HG03060 (cell line): ENCODE results near the gene MYMX.

Experiments used
- ATAC-seq: cut with Tn5 transposase; IDR thresholded peaks from one replicate; pipeline ENCODE4 v1.9.1; 2021; ENCODE audit warnings: low read depth, moderate number of reproducible peaks; ENCODE audit not compliant: unreplicated experiment

Gene MYMX

DNA sequence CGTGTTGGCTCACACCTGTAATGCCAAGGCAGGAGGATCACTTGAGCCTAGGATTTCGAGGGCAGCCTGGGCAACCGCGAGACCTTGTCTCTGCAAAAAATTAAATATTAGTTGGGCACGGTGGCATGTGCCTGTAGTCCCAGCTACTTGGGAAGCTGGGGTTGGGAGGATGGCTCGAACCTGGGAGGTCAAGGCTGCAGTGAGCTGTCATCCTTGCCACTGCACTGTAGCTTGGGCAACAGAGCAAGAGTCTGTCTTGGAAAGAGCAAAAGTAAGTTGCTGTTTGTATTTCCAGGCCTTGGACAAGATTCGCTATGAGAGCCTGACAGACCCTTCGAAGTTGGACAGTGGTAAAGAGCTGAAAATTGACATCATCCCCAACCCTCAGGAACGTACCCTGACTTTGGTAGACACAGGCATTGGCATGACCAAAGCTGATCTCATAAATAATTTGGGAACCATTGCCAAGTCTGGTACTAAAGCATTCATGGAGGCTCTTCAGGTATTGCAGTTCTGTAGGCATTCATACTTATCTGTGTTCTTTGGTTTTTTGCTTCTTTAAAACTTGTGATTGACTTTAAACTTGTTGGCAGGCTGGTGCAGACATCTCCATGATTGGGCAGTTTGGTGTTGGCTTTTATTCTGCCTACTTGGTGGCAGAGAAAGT lies 32.5 kb downstream of the MYMX start:
- ATAC-seq = no peak

DNA sequence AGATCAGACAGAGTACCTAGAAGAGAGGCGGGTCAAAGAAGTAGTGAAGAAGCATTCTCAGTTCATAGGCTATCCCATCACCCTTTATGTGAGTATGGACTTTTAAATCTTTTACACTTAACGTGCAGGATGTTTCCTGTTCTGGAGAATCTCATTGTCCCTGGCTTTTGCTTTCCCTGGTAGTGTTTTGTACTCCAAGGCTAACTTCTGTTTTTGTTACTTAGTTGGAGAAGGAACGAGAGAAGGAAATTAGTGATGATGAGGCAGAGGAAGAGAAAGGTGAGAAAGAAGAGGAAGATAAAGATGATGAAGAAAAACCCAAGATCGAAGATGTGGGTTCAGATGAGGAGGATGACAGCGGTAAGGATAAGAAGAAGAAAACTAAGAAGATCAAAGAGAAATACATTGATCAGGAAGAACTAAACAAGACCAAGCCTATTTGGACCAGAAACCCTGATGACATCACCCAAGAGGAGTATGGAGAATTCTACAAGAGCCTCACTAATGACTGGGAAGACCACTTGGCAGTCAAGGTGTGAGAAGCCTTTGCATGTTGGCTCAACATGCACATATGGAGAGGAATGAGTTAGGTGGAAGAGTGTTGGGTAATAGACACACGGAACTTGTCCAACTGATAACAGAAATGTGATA lies 33.5 kb downstream of the MYMX start:
- ATAC-seq = no peak

- no peak for ATAC-seq
These were observed 34.0 kb downstream of the MYMX start for GRCh38 chr6:44250718-44251123.

DNA sequence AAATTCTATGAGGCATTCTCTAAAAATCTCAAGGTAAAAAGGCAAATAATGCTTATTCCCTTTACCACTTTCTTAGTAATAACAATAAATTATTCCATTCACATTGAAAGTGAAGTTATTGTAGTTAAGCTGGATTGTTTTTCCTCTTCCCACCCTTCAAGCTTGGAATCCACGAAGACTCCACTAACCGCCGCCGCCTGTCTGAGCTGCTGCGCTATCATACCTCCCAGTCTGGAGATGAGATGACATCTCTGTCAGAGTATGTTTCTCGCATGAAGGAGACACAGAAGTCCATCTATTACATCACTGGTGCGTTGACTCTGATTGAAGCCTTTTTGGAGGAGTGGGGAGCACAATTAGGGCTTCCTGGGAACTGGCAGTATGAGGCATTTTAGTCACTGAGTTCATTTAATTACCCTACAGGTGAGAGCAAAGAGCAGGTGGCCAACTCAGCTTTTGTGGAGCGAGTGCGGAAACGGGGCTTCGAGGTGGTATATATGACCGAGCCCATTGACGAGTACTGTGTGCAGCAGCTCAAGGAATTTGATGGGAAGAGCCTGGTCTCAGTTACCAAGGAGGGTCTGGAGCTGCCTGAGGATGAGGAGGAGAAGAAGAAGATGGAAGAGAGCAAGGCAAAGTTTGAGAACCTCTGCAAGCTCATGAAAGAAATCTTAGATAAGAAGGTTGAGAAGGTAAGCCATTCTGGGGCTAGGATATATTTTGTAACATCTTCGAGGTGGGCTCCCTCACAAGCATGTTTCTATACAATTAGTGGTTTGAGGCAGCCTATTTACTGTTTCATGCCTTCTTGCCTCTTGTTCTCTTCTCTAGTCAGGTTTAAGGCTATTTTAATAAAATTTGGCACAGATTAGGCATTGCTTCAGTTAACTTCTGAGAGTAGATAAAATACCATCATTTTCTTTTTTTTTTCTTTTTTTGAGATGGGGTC lies 35.1 kb downstream of the MYMX start:
- no peak for ATAC-seq

DNA sequence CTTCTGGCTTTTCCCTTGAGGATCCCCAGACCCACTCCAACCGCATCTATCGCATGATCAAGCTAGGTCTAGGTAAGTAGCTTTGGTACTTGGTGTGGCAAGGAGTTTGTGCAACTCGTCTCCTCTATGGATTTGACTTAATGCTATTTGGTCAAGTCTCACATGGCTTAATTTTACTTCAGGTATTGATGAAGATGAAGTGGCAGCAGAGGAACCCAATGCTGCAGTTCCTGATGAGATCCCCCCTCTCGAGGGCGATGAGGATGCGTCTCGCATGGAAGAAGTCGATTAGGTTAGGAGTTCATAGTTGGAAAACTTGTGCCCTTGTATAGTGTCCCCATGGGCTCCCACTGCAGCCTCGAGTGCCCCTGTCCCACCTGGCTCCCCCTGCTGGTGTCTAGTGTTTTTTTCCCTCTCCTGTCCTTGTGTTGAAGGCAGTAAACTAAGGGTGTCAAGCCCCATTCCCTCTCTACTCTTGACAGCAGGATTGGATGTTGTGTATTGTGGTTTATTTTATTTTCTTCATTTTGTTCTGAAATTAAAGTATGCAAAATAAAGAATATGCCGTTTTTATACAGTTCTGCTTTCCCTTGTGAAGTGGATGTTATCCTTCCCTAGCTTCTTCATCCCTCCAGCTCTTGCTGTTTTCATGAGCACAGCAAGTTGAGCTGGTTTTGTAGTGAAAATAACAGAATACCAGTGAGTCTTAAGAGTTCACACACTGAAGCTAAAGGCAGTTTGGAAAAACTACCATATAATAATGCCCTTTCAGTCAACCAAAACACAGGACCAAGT lies 36.8 kb downstream of the MYMX start:
- no peak for ATAC-seq

GRCh38 chr6:44254191-44255104 lies 37.7 kb downstream of the MYMX start:
- no peak for ATAC-seq

DNA sequence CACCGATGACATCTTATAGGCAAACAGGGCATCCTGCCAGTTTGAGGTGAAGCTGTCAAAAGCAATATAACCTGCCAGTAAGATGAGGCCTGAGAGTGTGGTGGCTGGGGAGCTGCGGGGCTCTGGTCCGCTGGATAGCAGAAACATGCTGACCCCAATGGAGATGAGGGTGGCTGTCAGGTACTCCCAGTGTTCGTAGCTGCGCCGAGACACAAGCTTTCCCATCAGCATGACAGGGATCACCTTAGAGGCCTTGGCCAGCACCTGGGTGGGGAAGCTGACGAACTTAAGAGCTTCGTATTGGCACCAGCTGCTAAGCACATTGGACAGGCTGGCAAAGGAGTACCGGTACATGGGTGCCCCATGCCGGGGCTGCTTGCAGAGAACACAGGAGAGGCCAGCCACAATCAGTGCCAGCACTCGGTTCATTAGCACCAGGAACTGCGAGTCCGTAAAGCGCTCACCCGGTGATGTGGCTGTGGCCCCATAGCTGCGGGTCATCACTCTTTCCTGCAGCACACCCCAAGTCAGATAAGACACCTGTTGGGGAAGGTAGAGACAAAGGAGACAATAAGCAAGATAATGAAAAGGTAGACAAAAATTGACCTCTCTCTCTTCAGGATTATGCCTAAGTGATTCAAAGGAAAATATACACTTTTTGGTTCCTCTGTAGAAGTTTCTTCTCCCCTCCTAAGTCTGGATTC lies 38.5 kb downstream of the MYMX start:
- no peak for ATAC-seq

DNA sequence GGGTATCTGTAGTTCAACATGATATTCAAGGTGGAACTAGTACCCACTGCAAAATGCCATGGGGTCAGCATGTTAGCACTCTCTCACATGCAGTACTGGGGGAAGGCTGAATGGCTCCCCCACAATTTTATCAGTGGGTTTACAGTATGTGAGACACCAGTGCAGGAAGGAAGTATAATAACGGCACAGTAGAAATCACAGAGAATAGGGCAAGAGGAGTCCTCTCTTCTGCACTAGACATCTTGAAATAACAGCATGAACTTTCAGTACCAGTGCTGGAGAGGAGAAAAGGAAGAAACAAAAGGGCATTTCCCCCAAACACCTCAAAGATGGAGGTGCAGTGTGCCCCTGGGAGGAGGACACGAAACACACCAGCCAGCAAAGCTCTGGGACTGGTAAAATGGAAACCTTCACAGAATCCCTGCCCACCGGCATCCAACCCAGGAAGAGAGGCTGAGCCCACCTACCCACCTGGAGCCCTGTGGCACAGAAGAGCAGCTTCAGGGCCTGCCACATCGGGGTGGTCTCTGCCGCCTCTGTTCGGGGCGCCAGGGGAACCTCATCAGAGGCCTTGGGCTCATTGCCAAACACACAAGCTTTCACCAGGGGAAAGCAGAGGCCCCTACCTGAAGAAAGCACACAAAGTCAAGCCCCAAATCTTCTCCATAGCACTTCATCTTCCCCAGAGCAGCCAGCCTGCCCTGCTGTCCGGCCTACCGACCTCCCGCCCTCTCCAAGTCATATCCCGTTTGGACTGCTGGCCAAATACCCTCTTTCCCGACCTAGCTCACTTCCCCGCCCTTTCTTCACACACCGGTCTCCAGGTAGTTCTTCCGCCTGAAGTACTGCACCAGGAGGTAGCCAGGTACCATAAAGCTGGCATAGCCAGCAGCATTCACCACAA lies 39.4 kb downstream of the MYMX start:
- ATAC-seq = no peak

- no peak for ATAC-seq
These were observed 40.0 kb downstream of the MYMX start for GRCh38 chr6:44256775-44257024.

DNA sequence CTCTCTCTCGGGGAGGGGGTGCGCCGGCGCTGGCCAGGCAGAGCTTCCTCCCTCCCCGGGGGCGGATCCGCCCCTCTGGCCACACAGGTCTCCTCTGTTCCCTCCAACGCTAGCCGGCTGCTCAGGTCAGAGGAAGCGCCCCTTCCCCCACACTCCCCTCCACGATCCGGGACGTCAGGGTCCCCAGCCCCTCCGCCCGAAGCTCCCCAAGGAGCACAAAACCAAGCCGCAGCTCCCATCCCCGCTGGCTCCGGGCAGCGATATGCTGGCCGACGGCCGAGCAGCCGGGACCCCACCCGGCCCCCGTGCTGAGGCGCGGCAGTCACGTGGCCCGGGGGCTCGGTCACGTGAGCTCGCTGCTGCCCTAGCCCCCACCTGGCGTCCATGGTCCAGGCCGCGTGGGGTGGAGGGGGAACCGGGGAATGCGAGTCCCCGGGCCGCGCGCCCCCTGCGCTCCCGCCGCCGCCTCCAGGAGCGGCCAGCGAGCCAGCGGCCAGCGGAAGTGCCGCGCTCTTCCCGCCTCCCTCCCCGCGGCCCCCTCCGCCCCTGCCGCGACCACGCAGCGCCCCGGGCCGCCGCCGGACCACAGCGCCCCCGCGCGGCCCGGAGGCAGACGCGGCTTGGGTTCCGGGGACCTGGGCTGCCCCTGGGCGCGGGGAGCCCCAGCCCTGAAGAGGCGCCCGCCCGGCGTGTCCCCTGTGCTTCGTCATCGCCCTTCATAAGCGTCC lies 40.5 kb downstream of the MYMX start, which contains the start of gene SLC35B2:
TSS of gene SLC35B2 (minus strand) at position 504 of the 728 bp plus-strand sequence. CDS start at position 386, 118 bp downstream.
- no peak for ATAC-seq

DNA sequence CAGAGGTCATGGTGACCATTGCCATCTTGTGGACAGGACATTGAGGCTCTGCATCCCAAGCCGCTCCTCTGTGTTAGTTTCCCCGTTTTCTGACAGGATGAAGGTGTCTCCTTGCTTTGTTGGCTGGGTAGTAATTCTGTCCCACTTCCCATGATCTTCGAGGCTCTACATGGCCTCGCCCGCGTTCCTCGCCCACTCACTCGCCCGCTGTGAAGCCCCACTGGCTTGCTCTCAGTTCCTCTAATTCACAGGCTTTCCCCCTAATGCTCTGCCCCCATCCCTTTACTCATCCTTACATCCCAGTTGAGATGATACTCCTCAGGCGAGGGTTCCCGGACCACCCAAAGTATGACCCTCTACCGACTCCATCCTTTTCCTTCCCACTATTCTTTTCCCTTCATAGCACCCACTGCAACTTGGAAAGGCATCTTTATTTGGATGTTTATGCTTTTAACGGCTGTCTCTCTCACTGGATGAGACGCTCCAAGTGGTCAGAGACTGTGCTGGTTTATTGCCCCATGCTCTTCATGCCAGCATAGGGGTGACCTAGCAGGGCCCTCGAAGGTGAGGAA lies 41.1 kb downstream of the MYMX start:
- no peak for ATAC-seq

GRCh38 chr6:44258325-44258863 lies 41.7 kb downstream of the MYMX start:
- no peak for ATAC-seq

- no peak for ATAC-seq
These were observed 42.2 kb downstream of the MYMX start for GRCh38 chr6:44258921-44259320.

- no peak for ATAC-seq
These were observed 43.3 kb downstream of the MYMX start for GRCh38 chr6:44260011-44260410.

- no peak for ATAC-seq
These were observed 43.9 kb downstream of the MYMX start for GRCh38 chr6:44260451-44261297.

DNA sequence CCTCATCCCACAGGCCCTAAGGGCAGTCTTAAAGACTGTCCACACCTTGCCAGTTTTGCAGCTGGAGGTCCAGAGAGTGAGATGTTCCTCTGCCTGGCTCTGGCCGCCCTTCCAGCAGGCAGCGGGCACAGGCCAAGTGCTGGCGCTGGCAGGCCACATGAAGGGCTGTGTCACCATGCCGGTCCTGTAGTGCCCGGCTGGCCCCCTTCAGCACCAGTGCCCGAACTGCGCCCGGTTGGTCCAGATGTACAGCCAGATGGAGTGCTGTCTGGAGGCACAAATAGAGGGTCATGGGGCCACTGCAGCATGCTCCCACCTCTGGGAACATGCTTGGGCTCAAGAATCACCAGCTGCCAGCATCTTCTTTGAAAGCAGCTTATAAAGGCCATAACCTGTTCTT lies 44.9 kb downstream of the MYMX start:
- no peak for ATAC-seq
